A673 (cell line): Measurements from ENCODE around the gene AHDC1.

Source experiments
- EZH2 ChIP-seq: fragments of 200-600 bp; sonication (generic); IDR thresholded peaks from 2 replicates; pipeline ENCODE4 v1.6.1; 2017; ENCODE audit warnings: borderline replicate concordance, low read depth, mild to moderate bottlenecking, mixed read lengths, antibody characterized with exemption, low read length; ENCODE audit not compliant: poor library complexity, severe bottlenecking
- TF ChIP-seq, protein P1 (sequence below): fragments of 300-800, 200-600 bp; sonication (generic); conservative IDR thresholded peaks from 2 replicates; pipeline ENCODE4 v1.5.1; 2017; ENCODE audit warnings: low read depth, mild to moderate bottlenecking, antibody characterized with exemption, low read length, moderate library complexity, mixed read lengths

DNA sequence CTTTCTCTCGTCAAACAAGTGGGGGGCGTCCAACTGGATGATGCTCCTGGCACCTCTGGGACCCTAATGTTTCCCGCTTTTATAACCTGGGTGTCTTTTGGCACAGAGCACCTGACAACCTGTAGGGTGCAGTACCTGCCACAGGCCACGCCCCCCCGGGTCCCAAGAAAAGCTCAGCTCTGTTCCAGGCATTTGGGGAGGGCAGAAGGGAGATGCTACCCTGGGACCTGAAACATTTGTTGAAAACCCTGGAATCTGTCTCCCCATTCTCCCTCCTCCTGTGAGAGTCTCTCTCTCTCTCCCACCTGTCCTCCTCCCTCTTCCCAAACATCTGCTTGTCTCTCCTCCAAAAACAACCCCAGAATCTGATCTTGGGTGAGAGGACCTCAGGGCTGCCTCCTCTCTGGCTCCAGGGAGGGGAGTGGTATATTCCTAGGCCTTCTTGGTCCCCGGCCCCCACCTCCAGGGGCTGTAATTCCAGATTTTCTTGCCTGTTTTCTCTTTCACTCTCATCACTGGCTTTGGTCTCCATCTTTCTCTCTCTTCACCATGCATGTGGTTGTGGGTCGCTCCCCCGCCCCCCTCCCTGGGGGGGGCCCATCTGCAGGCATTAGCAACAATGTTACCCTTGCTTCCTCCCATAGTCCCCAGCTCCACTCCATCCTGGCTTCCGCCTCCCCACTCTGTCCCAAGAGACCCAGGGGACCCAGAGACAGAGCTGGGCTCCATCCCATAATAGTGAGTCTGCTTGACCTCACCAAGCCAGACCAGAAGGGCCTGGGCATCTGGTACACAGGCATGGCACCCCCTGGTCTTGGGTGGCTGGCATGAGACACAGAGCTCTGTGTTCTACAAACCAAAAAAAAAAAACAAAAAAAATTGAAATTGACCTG is 4.1 kb downstream of the AHDC1 start:
- TF ChIP-seq, protein P1, sequence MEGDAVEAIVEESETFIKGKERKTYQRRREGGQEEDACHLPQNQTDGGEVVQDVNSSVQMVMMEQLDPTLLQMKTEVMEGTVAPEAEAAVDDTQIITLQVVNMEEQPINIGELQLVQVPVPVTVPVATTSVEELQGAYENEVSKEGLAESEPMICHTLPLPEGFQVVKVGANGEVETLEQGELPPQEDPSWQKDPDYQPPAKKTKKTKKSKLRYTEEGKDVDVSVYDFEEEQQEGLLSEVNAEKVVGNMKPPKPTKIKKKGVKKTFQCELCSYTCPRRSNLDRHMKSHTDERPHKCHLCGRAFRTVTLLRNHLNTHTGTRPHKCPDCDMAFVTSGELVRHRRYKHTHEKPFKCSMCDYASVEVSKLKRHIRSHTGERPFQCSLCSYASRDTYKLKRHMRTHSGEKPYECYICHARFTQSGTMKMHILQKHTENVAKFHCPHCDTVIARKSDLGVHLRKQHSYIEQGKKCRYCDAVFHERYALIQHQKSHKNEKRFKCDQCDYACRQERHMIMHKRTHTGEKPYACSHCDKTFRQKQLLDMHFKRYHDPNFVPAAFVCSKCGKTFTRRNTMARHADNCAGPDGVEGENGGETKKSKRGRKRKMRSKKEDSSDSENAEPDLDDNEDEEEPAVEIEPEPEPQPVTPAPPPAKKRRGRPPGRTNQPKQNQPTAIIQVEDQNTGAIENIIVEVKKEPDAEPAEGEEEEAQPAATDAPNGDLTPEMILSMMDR, result no peak
- no peak for TF ChIP-seq EZH2
